HepG2 (cell line): ENCODE results near the gene NBPF15. TPM values are rescaled to one million over a fixed set of nuclear protein-coding genes. Genes with fewer than 3 reads are reported as not detected.

Source experiments
- DRAP1 ChIP-seq: IDR thresholded peaks from 2 replicates; pipeline ENCODE4 v1.6.1; 2016; ENCODE audit warnings: missing genetic modification reagents, missing compliant biosample characterization
- ETV6 ChIP-seq: sonication (generic); formaldehyde crosslinking; conservative IDR thresholded peaks from 2 replicates; pipeline ENCODE4 v1.4.0; 2020; ENCODE audit warnings: missing genetic modification reagents
- HOXD1 ChIP-seq: sonication (generic); formaldehyde crosslinking; IDR thresholded peaks from 2 replicates; pipeline ENCODE4 v1.5.0; 2020; ENCODE audit warnings: missing genetic modification reagents
- MIER3 ChIP-seq: IDR thresholded peaks from 2 replicates; pipeline ENCODE4 v1.6.1; 2016; ENCODE audit warnings: missing compliant biosample characterization, borderline replicate concordance
- POLR2AphosphoS2 ChIP-seq: IDR thresholded peaks from 2 replicates; pipeline ENCODE4 v1.6.1; 2011; ENCODE audit warnings: low read depth, low read length, improper control_type of control experiment
- RBM22 ChIP-seq: fragments of 200-400 bp; formaldehyde crosslinking; optimal IDR thresholded peaks from 2 replicates; pipeline ENCODE3; 2017; ENCODE audit warnings: mild to moderate bottlenecking, low read length, moderate library complexity
- SKI ChIP-seq: fragments of 450-650 bp; IDR thresholded peaks from one replicate; pipeline ENCODE4 v1.6.1; 2018; ENCODE audit warnings: mild to moderate bottlenecking; ENCODE audit not compliant: partially characterized antibody
- ZNF142 ChIP-seq: sonication (generic); formaldehyde crosslinking; IDR thresholded peaks from 2 replicates; pipeline ENCODE4 v1.4.0; 2020; ENCODE audit warnings: missing genetic modification reagents
- ZNF256 ChIP-seq: sonication (generic); formaldehyde crosslinking; conservative IDR thresholded peaks from 2 replicates; pipeline ENCODE4 v1.4.0; 2020; ENCODE audit warnings: missing genetic modification reagents
- ZNF280D ChIP-seq: sonication (generic); formaldehyde crosslinking; IDR thresholded peaks from 2 replicates; pipeline ENCODE4 v1.5.1; 2020; ENCODE audit warnings: mild to moderate bottlenecking, missing genetic modification reagents
- ZNF367 ChIP-seq: sonication (generic); formaldehyde crosslinking; IDR thresholded peaks from 2 replicates; pipeline ENCODE4 v1.4.0; 2020; ENCODE audit warnings: missing genetic modification reagents, borderline replicate concordance
- ZNF614 ChIP-seq: IDR thresholded peaks from 2 replicates; pipeline ENCODE4 v1.6.1; 2018; ENCODE audit warnings: missing biosample characterization, missing genetic modification reagents, inconsistent platforms, borderline replicate concordance
- ZNF766 ChIP-seq: sonication (generic); formaldehyde crosslinking; IDR thresholded peaks from 2 replicates; pipeline ENCODE4 v1.5.0; 2020; ENCODE audit warnings: missing genetic modification reagents, borderline replicate concordance
- ZSCAN31 ChIP-seq: sonication (generic); formaldehyde crosslinking; IDR thresholded peaks from 2 replicates; pipeline ENCODE4 v1.5.0; 2020; ENCODE audit warnings: low read depth, mild to moderate bottlenecking, missing genetic modification reagents
- polyA plus RNA-seq, 8 experiments: library from polyadenylated mRNA; depleted of rRNA in 3 of 8; stranded (reverse) in 7 of 8; unstranded in 1 of 8; fragments of >200 nt; fragmentation: Illumina TruSeq in 4 of 8; extraction: Trizol in 4 of 8; gene quantifications; 2 replicates each; pipeline versions ENCODE4 v1.2.1 to v1.2.3, GENCODE V29; 2011 to 2016; ENCODE audit warnings: low read depth in 4 of 8, missing spikeins in 1 of 8, mixed read lengths in 1 of 8; ENCODE audit not compliant: insufficient read depth in 1 of 8
- total RNA-seq, 5 experiments: library from RNA; depleted of rRNA; stranded (reverse); fragments of >200 nt; fragmentation: Illumina TruSeq; extraction: Trizol; gene quantifications; 2 replicates each; pipeline ENCODE4 v1.2.3, GENCODE V29; 2016; ENCODE audit warnings: low read depth in 1 of 5
- TF ChIP-seq, protein P1 (sequence below): sonication (generic); formaldehyde crosslinking; IDR thresholded peaks from 2 replicates; pipeline ENCODE4 v1.4.0; 2020; ENCODE audit warnings: missing genetic modification reagents
- TF ChIP-seq, protein P2 (sequence below): IDR thresholded peaks from 2 replicates; pipeline ENCODE4 v1.6.1; 2018; ENCODE audit warnings: missing genetic modification reagents

The NBPF15 gene
- total and polyA plus RNA-seq, 2 of the 13 experiments (the other 11 are each of a cell fraction or from before 2014, with no cell fraction given): 15.5 to 21.2 TPM

DNA sequence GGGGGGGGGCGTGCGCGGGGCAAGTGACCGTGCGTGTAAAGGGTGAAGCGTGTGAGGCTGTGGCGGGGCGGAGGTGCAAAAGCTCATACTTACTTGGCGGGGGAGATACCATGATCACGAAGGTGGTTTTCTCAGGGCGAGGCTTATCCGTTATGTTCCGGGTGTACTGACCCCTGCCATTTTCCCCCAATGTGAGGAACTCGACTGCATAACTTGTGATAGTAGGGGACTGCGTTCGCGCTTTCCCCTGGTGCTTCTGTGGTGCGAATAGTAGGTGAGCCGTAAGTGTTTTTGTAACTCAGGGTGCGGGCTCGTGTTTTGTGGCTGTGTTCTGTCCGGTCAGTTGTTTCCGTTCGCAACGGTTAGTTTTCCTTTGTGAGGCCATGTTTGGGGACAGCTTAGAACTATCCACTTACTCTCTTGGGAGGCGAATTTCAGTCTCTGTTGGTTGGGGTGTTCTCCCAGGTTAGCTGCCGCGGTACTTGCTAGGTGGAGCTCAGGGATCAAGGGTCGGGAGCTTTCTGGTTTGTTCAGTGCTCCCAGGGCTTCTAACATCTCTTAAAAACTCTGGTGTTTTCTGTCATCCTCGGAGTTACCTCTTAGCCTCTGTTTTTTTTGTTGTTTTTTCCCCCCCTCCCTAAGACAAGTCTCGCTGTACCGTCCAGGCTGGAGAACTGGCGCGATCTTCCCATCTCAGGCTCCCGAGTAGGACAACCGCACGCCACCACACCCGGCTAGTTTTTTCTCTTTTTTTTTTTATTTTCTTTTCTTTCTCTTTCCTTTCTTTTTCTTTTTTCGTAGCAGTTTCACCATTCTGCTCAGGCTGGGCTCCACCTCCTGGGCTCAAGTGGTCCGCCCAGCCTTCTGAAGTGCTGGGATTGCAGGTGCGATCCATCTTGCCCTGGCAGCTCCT is 48.7 kb downstream of the NBPF15 start (continued):
- peak; percentile 70; the same call in 1 of the 2 replicates for TF ChIP-seq ZNF142 (CRISPR knock-in tag)
- 0 out of 2 replicates have a peak, but pooled peaks have one; percentile 24 for TF ChIP-seq ZNF367
- peak; percentile 12 for TF ChIP-seq SKI
- TF ChIP-seq, protein P1, sequence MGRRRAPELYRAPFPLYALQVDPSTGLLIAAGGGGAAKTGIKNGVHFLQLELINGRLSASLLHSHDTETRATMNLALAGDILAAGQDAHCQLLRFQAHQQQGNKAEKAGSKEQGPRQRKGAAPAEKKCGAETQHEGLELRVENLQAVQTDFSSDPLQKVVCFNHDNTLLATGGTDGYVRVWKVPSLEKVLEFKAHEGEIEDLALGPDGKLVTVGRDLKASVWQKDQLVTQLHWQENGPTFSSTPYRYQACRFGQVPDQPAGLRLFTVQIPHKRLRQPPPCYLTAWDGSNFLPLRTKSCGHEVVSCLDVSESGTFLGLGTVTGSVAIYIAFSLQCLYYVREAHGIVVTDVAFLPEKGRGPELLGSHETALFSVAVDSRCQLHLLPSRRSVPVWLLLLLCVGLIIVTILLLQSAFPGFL: peak; percentile 45; the same call in 1 of the 2 replicates
- peak; percentile 56; the same call in 1 of the 2 replicates for TF ChIP-seq ZNF614 (CRISPR knock-in tag)
- peak; percentile 97 for TF ChIP-seq POLR2AphosphoS2
- peak; percentile 53; the same call in 1 of the 2 replicates for TF ChIP-seq ZNF766 (CRISPR knock-in tag)
- TF ChIP-seq RBM22: peak; percentile 50
- TF ChIP-seq ETV6 (CRISPR knock-in tag): peak; percentile 81
- 0 out of 2 replicates have a peak, but pooled peaks have one; percentile 34 for TF ChIP-seq ZNF256 (CRISPR knock-in tag)
- TF ChIP-seq, protein P2, sequence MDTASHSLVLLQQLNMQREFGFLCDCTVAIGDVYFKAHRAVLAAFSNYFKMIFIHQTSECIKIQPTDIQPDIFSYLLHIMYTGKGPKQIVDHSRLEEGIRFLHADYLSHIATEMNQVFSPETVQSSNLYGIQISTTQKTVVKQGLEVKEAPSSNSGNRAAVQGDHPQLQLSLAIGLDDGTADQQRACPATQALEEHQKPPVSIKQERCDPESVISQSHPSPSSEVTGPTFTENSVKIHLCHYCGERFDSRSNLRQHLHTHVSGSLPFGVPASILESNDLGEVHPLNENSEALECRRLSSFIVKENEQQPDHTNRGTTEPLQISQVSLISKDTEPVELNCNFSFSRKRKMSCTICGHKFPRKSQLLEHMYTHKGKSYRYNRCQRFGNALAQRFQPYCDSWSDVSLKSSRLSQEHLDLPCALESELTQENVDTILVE (CRISPR knock-in tag): 0 out of 2 replicates have a peak, but pooled peaks have one; percentile 35
- TF ChIP-seq DRAP1 (CRISPR knock-in tag): peak; percentile 63
- peak; percentile 52; the same call in 1 of the 2 replicates for TF ChIP-seq ZSCAN31
- peak; percentile 27; the same call in 1 of the 2 replicates for TF ChIP-seq MIER3
- TF ChIP-seq HOXD1 (CRISPR knock-in tag): peak; percentile 49; the same call in 1 of the 2 replicates
- TF ChIP-seq ZNF280D (CRISPR knock-in tag): peak; percentile 67; the same call in 1 of the 2 replicates
